ENCODE results near the gene KCNH8. TPM values are rescaled to one million over a fixed set of nuclear protein-coding genes. Genes with fewer than 3 reads are reported as not detected.

KCNH8 gene
- total and polyA plus RNA-seq, 10 of the 15 experiments (the other 5 are each of a cell fraction or from before 2014, with no cell fraction given) = under 0.01 to 0.18 (median 0.07) TPM; not detected in 2

DNA sequence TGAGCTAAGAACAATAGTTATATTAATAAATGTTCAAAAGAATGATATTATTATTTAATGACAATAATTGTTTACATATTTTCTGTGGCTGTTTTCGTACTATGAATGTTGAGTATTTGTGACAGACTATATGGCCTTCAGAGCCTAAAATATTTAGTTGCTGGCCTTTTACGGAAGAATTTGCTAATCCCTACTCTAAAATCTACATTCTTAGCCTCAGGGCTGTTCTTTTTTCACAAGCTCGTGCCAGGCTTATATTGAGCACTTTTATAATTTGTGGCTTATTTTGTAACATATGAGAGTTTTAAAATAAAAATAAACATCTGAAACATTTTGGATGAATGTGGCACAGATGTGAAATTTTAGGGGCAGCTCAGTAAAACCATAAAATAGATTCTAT, 79.9 kb downstream of the KCNH8 start:
- POLR2A ChIA-PET = no interaction called here
- intact Hi-C loops (cut with micrococcal nuclease; ENCODE audit: unreplicated experiment) = loop anchor here (5.0 kb wide), 1 partner anchor 639 kb away; no protein-coding TSS in a partner anchor
- no peak for TF ChIP-seq MXI1 (IDR thresholded peaks at IDR 0.05; ENCODE audit: low read depth, low read length)
- TF ChIP-seq, protein P1, sequence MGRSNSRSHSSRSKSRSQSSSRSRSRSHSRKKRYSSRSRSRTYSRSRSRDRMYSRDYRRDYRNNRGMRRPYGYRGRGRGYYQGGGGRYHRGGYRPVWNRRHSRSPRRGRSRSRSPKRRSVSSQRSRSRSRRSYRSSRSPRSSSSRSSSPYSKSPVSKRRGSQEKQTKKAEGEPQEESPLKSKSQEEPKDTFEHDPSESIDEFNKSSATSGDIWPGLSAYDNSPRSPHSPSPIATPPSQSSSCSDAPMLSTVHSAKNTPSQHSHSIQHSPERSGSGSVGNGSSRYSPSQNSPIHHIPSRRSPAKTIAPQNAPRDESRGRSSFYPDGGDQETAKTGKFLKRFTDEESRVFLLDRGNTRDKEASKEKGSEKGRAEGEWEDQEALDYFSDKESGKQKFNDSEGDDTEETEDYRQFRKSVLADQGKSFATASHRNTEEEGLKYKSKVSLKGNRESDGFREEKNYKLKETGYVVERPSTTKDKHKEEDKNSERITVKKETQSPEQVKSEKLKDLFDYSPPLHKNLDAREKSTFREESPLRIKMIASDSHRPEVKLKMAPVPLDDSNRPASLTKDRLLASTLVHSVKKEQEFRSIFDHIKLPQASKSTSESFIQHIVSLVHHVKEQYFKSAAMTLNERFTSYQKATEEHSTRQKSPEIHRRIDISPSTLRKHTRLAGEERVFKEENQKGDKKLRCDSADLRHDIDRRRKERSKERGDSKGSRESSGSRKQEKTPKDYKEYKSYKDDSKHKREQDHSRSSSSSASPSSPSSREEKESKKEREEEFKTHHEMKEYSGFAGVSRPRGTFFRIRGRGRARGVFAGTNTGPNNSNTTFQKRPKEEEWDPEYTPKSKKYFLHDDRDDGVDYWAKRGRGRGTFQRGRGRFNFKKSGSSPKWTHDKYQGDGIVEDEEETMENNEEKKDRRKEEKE (IDR thresholded peaks at IDR 0.05) = no peak
- TF ChIP-seq NFYA (IDR thresholded peaks at IDR 0.05; ENCODE audit: borderline replicate concordance, low read depth, low read length) = no peak
- no peak for TF ChIP-seq EGR1 (IDR thresholded peaks at IDR 0.05; ENCODE audit: borderline replicate concordance in 1 of 2, low read depth in 2 of 2, low read length in 2 of 2)
- TF ChIP-seq, protein P2, sequence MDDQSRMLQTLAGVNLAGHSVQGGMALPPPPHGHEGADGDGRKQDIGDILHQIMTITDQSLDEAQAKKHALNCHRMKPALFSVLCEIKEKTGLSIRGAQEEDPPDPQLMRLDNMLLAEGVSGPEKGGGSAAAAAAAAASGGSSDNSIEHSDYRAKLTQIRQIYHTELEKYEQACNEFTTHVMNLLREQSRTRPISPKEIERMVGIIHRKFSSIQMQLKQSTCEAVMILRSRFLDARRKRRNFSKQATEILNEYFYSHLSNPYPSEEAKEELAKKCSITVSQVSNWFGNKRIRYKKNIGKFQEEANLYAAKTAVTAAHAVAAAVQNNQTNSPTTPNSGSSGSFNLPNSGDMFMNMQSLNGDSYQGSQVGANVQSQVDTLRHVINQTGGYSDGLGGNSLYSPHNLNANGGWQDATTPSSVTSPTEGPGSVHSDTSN (IDR thresholded peaks at IDR 0.05; ENCODE audit: insufficient replicate concordance, low read depth, low read length) = no peak
- TF ChIP-seq IKZF1 (conservative IDR thresholded peaks at IDR 0.05) = no peak
- TF ChIP-seq, protein P3, sequence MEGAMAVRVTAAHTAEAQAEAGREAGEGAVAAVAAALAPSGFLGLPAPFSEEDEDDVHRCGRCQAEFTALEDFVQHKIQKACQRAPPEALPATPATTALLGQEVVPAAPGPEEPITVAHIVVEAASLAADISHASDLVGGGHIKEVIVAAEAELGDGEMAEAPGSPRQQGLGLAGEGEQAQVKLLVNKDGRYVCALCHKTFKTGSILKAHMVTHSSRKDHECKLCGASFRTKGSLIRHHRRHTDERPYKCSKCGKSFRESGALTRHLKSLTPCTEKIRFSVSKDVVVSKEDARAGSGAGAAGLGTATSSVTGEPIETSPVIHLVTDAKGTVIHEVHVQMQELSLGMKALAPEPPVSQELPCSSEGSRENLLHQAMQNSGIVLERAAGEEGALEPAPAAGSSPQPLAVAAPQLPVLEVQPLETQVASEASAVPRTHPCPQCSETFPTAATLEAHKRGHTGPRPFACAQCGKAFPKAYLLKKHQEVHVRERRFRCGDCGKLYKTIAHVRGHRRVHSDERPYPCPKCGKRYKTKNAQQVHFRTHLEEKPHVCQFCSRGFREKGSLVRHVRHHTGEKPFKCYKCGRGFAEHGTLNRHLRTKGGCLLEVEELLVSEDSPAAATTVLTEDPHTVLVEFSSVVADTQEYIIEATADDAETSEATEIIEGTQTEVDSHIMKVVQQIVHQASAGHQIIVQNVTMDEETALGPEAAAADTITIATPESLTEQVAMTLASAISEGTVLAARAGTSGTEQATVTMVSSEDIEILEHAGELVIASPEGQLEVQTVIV (IDR thresholded peaks at IDR 0.05; ENCODE audit: borderline replicate concordance, partially characterized antibody) = no peak
- no peak for TF ChIP-seq HDAC6 (IDR thresholded peaks at IDR 0.05; ENCODE audit: unreplicated experiment)
- no peak for TF ChIP-seq ZNF274 (IDR thresholded peaks at IDR 0.05; ENCODE audit: insufficient read depth, insufficient read length)
- TF ChIP-seq, protein P4, sequence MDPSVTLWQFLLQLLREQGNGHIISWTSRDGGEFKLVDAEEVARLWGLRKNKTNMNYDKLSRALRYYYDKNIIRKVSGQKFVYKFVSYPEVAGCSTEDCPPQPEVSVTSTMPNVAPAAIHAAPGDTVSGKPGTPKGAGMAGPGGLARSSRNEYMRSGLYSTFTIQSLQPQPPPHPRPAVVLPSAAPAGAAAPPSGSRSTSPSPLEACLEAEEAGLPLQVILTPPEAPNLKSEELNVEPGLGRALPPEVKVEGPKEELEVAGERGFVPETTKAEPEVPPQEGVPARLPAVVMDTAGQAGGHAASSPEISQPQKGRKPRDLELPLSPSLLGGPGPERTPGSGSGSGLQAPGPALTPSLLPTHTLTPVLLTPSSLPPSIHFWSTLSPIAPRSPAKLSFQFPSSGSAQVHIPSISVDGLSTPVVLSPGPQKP (IDR thresholded peaks at IDR 0.05; ENCODE audit: low read depth, low read length) = no peak
- TF ChIP-seq CREM (IDR thresholded peaks at IDR 0.05; ENCODE audit: low read depth) = no peak
- no peak for TF ChIP-seq YY1 (IDR thresholded peaks at IDR 0.05; ENCODE audit: low read depth, low read length)
- no peak for TF ChIP-seq SP1 (IDR thresholded peaks at IDR 0.05; ENCODE audit: low read depth, low read length)
- TF ChIP-seq, protein P5, sequence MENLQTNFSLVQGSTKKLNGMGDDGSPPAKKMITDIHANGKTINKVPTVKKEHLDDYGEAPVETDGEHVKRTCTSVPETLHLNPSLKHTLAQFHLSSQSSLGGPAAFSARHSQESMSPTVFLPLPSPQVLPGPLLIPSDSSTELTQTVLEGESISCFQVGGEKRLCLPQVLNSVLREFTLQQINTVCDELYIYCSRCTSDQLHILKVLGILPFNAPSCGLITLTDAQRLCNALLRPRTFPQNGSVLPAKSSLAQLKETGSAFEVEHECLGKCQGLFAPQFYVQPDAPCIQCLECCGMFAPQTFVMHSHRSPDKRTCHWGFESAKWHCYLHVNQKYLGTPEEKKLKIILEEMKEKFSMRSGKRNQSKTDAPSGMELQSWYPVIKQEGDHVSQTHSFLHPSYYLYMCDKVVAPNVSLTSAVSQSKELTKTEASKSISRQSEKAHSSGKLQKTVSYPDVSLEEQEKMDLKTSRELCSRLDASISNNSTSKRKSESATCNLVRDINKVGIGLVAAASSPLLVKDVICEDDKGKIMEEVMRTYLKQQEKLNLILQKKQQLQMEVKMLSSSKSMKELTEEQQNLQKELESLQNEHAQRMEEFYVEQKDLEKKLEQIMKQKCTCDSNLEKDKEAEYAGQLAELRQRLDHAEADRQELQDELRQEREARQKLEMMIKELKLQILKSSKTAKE (IDR thresholded peaks at IDR 0.05; ENCODE audit: low read depth, poor library complexity, severe bottlenecking) = no peak

More for the DNA sequence above, 79.9 kb downstream of the KCNH8 start:
- Histone ChIP-seq H3K4me1 (ENCODE audit: control insufficient read depth, insufficient read depth, low read length) (no peaks in the 10 kb centered on the region), H3K27ac (ENCODE audit: control insufficient read depth, insufficient read depth) (no peak overlapping the region), H3K9ac (ENCODE audit: control insufficient read depth, insufficient read depth, low read length) (no peak overlapping the region), H3K4me2 (ENCODE audit: control insufficient read depth, insufficient read depth) (no peak overlapping the region), H3K4me3 (no peak overlapping the region), H4K20me1 (ENCODE audit: control insufficient read depth, insufficient read depth) (no peaks in the 10 kb centered on the region), H3K27me3 (replicated peaks in 1 of 2; ENCODE audit: control insufficient read depth in 2 of 2, insufficient read depth in 2 of 2, low read length in 1 of 2) (no peaks in the 10 kb centered on the region), H2AFZ (ENCODE audit: control insufficient read depth, low read depth, low read length) (no peak overlapping the region), H3K79me2 (ENCODE audit: control insufficient read depth, insufficient read depth, low read length) (no peaks in the 10 kb centered on the region), H3K36me3 (ENCODE audit: control insufficient read depth in 2 of 2, insufficient read depth in 2 of 2, low read length in 1 of 2) (no peaks in the 10 kb centered on the region), H3K9me3 (replicated peaks; ENCODE audit: control insufficient read depth, insufficient read depth, low read length) (no peaks in the 10 kb centered on the region; the same call in 2 of the 3 replicates)
- BruUV-seq (replicated peaks) = no TSS peak
- in situ Hi-C loops (cut with MboI) = no loop called here
- FAIRE-seq (no peak), ATAC-seq (no peak), DNase-seq (ENCODE audit: low read depth, low spot score) (no peak)
- ChIA-PET CTCF (interaction anchor here (1.5 to 1.6 kb wide), 4 partner anchors 13 to 638 kb away, joined by 4 to 5 read pairs (median 4); no protein-coding TSS in a partner anchor), SMC1A (ENCODE audit: uncharacterized antibody, unreplicated experiment) (interaction anchor here (1.0 to 1.9 kb wide), 3 partner anchors 8 to 121 kb away, joined by 3 to 4 read pairs (median 3); no protein-coding TSS in a partner anchor), RAD21 (ENCODE audit: unreplicated experiment) (interaction anchor here (1.1 kb wide), 1 partner anchor 312 kb away, joined by 3 read pairs; no protein-coding TSS in a partner anchor)
- 0% methylated on average over 3 of the region's 3 CpGs for WGBS (ENCODE audit: insufficient coverage, insufficient replicate concordance, low lambda C conversion rate, missing lambda C conversion rate)
